GM19452 (cell line): ENCODE measurements around the gene ZNF280D.
"Not testable (repeated sequence)": the region's sequence is repeated elsewhere in the genome, so short reads cannot be mapped to it uniquely, and the experiment has no call there.

Experiments
- ATAC-seq: cut with Tn5 transposase; IDR thresholded peaks from one replicate; pipeline ENCODE4 v1.9.1; 2021; ENCODE audit not compliant: unreplicated experiment

Gene ZNF280D, protein sequence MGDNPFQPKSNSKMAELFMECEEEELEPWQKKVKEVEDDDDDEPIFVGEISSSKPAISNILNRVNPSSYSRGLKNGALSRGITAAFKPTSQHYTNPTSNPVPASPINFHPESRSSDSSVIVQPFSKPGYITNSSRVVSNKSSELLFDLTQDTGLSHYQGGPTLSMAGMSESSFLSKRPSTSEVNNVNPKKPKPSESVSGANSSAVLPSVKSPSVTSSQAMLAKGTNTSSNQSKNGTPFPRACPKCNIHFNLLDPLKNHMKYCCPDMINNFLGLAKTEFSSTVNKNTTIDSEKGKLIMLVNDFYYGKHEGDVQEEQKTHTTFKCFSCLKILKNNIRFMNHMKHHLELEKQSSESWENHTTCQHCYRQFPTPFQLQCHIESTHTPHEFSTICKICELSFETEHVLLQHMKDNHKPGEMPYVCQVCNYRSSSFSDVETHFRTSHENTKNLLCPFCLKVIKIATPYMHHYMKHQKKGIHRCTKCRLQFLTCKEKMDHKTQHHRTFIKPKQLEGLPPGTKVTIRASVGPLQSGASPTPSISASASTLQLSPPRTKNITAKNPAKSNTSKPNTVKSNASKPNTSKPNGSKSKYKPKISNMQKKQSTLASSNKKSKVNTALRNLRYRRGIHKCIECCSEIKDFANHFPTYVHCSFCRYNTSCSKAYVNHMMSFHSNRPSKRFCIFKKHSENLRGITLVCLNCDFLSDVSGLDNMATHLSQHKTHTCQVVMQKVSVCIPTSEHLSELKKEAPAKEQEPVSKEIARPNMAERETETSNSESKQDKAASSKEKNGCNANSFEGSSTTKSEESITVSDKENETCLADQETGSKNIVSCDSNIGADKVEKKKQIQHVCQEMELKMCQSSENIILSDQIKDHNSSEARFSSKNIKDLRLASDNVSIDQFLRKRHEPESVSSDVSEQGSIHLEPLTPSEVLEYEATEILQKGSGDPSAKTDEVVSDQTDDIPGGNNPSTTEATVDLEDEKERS

DNA sequence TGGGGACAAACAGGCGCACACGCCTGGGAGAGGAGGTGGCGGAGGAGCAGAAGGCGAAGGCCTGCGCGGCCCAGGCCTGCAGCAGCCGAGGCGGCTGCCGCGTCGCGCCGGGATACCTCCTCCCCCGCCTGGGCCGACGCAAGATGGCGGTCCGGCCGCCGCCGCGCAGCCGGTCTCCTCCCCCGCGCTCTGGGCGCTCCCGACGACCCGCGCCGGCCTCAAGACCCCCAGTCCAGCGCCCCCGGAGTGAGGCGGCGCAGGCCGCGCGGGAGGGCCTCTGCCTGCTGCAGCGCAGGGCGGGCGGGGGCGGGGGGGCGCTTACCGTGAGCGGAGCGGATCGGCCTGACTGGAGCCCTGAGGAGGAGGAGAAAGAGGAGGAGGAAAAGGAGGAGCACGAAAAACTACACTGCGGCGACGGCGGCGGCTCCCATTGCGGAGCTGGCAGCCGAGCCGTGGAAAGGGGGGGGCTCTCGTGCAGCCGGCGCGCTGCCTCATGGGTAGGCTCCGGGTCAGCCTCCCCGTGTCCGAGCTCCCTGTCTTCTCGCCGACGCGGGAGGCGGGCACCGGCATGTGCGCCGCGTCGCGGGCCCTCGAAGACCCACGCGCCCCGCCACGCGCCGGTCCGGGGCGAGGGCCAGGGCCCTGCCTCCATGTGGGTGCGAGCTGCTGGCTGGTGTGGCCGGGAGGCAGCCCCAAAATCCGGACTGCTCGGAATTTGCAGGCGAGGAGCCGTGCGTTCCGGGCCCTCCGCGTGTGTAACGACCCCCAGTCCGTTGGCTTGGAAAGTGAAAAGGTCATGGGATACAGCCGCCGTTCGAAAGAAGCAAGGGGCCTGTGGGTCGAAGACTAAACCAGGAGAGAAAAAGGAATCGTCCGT, at the start of gene ZNF280D:
ZNF280D (minus strand) TSS at position 374 of the 877 bp plus-strand sequence. CDS start 26,400 bp downstream, outside the sequence.
- ATAC-seq = peak; percentile 75

GRCh38 chr15:56782306-56782705, 49.0 kb upstream of the ZNF280D start:
- ATAC-seq = no peak

DNA sequence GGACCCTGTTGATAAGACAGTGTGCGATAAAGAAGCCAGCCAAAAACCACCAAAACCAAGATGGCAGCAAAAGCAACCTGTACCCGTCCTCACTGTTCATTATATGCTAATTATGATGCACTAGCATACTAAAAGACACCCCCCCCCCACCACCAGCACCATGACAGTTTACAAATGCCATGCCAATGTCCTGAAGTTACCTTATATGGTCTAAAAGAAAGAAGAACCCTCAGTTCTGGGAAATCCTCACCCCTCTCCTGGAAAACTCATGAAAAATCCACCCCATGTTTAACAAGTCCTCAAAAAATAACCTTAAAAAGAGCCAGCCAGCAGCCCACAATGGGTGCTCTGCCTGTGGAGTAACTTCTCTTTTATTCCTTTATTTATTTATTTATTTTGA, 48.4 kb upstream of the ZNF280D start:
- ATAC-seq = no peak

- not testable (repeated sequence) for ATAC-seq
Measured at GRCh38 chr15:56780102-56780725, 46.9 kb upstream of the ZNF280D start.

DNA sequence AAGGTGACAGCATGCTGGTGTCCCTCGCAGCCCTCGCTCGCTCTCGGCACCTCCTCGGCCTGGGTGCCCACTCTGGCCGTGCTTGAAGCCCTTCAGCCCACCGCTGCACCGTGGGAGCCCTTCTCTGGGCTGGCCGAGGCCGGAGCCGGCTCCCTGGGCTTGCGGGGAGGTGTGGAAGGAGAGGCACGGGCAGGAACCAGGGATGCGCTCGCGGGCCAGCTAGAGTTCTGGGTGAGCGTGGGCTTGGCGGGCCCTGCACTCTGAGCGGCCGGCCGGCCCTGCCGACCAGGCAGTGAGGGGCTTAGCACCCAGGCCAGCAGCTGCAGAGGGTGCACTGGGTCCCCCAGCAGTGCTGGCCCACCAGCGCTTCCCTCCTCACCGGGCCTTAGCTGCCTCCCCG, 46.1 kb upstream of the ZNF280D start:
- ATAC-seq = not testable (repeated sequence)

DNA sequence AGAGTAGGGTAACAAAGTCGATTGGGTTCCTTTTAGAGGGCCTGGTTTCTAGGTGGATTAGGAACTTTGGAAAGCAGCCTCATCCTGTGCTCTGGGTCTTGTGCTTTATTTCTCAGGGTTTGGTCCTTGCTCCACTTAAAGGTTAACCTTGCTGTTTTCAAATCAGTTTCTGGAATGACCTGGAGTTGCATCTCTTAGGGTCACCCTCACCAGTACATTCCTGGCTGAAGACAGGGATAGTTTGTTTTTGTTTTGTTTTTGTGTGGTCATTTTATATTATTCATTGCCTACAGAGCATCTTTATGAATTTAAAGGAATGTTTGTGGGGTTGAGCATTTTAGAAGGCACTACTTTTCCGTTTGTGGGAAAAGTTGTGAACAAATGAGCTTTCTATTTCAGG, 45.5 kb upstream of the ZNF280D start:
- no peak for ATAC-seq

- ATAC-seq = no peak
Measured at GRCh38 chr15:56776839-56777238, 43.5 kb upstream of the ZNF280D start.

GRCh38 chr15:56775641-56776040, 42.3 kb upstream of the ZNF280D start:
- ATAC-seq = no peak

DNA sequence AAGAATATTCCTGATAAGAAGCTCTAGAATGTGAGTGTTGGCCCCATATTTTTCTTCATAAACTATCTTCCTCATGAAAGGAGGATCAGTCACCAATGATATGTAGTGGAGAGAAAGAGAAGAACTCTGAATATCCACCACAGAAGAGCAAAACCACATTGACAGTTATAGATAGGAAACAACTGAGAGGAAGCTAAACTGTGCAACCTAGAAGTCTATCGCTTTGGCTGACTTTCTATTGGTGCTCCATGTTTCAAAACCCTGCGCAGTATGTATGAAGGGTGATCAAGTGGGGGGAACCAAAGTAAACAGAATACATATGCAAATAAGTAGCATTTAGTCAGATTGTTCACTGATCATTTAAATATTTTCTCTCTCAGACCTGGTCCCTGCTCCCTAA, 41.0 kb upstream of the ZNF280D start:
- no peak for ATAC-seq

GRCh38 chr15:56772868-56773639, 39.7 kb upstream of the ZNF280D start:
- no peak for ATAC-seq

DNA sequence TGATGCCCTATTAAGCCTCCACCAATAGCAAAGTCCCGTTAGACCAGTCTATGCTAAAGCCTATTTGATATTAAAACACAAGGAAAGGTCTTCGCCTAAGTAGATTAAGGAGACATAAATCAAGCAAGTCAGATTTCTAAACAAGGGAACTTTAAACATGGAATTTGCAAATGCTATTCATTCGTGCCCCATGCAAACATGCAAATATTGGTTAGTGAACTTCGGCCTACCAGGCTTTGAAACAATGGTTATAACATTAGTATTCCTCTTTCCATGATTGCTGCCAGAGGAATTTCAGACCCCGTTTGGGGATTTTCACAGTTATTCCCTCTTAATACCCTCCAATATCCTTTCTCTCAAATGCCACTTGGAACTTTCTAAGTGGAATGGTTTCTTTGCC, 36.9 kb upstream of the ZNF280D start:
- ATAC-seq = no peak

GRCh38 chr15:56767315-56767714, 34.0 kb upstream of the ZNF280D start:
- ATAC-seq = no peak

- ATAC-seq = no peak
Measured at GRCh38 chr15:56765251-56765650, 31.9 kb upstream of the ZNF280D start.

GRCh38 chr15:56763141-56763895, 30.0 kb upstream of the ZNF280D start:
- ATAC-seq = no peak

GRCh38 chr15:56760186-56760585, 26.9 kb upstream of the ZNF280D start:
- no peak for ATAC-seq

- no peak for ATAC-seq
Measured at GRCh38 chr15:56759450-56759845, 26.1 kb upstream of the ZNF280D start.

- ATAC-seq = no peak
Measured at GRCh38 chr15:56758770-56759449, 25.6 kb upstream of the ZNF280D start.

DNA sequence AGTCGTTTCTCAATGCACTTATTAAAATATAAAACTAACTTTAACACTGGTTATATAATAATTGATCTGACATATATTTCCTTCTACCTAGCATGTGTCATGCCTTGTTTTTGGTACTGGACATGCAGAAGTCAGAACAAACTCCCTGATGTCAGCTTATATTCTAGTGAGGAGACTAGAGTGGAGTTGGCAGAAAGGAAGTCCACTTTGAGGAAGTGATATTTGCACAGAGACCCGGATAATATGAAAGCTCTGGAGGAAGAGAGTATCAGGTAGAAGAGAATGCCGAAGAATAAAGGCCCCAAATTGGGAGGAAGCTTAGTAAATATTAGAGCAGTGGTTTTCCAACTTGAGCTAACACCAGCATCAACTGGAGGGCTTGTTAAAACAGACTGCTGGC, 24.6 kb upstream of the ZNF280D start:
- no peak for ATAC-seq
